GM19025 (cell line): ENCODE measurements around the gene NRGN.

ENCODE experiments used
- ATAC-seq: cut with Tn5 transposase; IDR thresholded peaks from one replicate; pipeline ENCODE4 v1.9.1; 2021; ENCODE audit warnings: mild to moderate bottlenecking, low read depth, moderate library complexity; ENCODE audit not compliant: unreplicated experiment

The NRGN gene

DNA sequence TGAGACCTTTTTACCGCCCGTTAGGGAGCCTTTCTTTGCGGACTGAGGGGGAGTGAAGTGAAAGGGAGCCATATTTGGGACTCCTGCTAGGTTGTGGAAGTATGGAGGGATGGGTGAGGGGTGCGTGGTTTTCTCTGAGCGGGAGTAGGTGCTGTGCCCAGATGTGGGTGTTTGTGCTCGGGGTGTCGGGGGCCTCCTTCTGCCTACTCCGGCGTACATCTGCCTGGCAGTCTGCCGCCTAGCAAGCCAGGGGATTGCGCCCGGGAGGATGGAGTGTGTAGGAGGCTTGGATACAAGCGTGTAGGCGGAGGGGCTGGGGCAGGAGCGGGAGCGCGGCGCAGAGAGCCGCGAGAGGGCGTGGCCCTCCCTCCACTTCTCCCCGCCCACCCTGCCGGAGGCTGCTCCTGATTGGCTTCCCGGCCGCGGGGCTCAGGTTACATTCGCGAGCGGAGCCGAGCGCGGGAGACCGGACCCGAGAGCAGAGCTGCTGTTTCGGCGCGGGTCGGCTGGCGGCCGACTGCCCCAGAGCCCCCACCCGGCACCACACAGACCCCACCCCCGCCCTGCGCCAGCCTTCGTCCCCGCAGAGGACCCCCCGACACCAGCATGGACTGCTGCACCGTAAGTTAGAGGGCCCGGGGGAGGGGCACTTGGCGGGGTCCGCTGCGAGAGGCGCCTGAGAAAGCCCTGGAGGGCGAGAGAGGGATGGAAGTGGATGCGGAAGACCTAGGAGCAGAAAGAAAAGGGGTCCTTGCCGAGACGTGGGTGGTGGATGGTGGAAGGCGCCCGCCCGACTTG is at the start of gene NRGN:
NRGN (plus strand) TSS at position 464 of the 798 bp plus-strand sequence; CDS start at position 607, 143 bp downstream.
- ATAC-seq = peak; percentile 98

DNA sequence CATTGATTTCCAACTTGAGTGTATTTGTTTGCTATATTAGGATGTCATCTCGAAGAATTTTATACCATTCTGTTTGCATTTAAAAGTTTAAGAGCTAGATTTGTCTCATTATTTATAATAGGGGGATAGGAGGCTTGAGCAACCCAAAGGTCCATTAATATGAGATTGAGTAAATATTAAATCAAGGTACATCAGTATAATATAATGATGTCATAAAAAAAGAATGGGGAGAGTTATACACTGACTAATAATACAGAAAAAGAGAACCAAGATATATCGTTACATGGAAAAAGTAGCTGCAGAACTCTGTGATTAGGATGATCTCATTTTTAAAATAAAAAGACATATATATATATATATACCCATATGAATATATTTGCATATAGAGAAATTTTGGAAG is 46.6 kb upstream of the NRGN start:
- no peak for ATAC-seq

DNA sequence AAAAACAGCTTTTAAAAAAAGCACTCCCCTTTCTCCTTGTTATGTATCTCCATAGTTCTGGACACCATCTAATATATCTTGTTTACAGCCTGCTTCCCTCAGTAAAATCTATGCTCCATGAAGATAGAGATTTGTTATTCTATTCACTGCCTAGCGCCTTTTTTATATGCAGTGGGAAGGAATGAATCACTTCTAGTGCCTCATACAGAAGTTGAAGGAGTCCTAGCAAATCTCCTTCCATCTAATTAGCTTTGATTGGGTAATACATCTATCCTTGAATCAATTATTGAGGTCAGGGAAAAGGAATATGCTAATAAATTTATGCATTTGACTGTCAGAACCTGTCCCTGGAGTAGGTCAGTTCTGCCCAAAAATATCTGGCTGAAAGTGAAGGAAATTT is 40.2 kb upstream of the NRGN start:
- ATAC-seq = no peak

DNA sequence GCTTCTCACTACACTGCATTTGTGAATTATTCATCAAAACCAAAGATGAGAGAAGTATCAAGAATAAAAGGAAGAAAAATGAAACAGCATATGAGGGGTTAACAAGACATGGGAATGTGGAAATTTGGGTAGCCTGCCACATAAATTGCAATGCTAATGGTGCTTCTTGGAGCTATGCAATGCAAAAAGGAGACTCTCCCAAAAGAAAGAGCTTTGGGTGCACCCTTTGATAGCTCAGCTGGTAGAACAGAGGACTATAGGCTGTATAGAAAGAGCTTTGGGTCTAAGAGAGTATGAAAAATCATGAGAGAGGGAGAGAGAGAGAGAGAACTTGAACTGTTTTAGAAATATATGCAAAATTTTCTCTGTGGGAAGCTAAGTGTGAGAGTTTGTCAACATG is 39.7 kb upstream of the NRGN start:
- no peak for ATAC-seq

DNA sequence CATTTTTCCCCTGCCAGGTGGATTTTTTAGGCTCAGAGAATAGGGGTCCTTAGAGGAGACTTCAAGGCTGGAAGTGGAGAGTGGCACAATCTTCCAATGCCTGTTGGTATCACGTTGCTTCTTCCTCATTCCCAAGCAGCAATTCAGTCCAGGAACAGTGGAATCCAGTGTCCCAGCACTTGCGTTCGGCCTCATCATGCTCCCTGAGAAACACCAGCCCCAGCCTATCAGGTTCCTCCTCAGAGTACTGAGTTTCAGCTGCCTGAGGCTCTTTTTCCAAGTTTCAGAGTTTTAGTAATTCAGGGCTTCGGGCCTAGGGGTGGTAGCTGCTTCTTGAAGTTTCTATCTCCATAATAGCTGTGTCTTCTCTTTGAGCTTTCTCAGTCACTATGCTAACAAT is 31.9 kb upstream of the NRGN start:
- ATAC-seq = no peak

DNA sequence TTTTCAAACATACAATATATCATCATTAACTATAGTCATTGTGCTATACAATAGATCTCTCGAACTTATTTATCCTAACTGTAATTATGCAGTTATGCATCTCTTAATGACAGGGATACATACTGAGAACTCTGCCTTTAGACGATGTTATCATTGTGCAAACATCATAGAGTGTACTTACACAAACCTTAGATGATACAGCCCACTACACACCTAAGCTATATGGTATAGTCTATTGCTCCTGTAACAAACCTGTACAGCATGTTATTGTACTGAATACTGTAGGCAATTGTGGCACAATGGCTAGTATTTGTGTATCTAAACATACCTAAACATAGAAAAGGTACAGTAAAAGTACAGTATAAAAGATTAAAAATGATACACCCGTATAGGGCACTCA is 27.4 kb upstream of the NRGN start:
- no peak for ATAC-seq

DNA sequence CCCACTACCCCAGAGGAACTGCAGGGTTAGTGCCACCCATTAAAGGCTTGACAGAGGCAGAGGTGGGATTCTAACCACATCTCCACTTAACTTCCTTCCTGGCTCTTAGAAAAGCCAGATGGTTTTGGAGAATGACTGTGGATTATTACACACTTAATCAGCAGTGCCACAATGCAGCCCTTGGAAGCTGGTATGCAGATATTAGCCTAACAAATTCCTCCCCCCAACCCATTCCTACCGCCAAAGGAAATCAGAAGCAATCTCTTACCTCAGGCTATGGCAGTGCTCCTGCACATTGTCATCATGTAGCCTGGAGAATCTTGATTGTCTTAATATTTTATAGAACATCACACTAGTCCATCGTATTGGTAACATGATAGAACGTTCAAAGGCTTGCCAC is 23.2 kb upstream of the NRGN start:
- ATAC-seq = no peak

DNA sequence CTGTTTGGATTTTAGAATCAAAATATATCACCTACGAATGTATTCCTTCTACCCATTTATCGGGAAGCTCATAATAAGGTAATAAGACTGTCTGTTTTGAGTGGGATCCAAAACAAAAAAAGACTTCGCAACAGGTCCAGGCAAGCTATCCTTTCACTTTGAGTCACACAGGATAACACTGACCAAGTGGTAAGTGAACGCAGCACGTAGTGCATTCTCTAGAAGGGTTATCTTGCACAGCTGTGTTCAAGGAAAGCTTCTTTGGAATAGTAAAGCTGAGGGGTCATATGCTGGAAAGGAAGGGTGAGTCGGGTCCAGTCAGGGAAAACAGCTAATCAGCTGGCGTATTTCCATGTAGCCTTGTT is 22.3 kb upstream of the NRGN start:
- ATAC-seq = peak; percentile 53

DNA sequence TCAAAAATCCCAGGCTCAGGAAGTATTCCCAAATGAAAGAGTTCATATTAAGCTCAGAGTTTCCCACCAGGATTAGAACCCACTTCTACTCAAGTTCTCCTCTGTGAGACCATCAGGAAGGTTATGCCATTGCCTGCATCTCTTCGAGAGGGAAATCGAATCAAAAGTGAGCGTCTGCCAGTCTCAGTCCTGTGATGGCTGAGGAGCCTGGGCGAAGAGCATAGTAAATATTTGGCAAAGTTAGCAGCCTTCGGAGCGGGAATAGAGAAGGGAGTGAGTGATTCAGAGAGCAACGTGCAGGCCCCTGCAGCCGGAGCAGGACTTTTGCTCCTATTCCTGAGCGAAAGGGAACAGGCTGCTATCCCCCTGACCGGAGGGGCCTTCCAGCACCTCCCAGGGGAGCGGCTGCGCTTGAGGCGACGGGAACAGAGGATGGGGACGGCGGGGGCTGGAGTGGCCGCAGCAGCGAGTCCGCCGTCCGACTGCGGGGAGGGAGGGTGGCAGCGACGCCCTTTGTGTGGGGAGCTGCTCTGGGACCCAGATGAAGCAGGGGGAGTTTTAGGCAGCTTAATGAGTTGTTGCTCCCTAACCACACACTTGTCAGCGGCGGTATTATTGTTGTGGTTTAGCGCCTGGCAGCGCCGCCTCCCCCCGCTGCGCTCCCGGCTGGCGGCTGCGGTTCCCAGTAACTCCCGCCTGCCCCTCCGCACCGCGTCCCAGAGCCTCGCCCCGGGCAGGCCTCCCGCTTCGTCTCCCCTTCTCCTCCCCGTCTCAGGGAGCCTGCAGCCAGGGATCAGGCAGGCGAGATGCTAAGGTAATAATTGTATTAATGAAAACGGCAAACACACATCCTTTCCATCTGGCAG is 21.7 kb upstream of the NRGN start:
- peak; percentile 51 for ATAC-seq

DNA sequence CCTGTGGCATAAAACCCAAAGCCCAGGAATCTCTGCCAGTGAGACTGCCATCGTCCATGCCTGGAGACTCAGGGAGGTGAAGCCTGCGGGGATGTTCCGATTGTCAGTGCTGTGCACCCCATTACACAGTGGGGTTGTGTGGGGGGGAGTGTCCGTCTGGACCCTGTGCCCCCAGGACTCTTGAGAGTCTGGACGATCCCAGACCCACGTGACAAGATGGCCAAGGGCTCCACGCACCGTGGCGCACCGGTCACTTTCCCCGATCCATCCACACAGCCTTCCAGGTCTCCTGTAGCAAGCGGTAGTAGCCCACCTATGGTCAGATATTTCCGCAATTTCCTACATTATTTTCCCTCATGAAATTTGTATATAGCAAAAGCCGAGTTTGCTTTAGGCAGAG is 20.9 kb upstream of the NRGN start:
- ATAC-seq = no peak

DNA sequence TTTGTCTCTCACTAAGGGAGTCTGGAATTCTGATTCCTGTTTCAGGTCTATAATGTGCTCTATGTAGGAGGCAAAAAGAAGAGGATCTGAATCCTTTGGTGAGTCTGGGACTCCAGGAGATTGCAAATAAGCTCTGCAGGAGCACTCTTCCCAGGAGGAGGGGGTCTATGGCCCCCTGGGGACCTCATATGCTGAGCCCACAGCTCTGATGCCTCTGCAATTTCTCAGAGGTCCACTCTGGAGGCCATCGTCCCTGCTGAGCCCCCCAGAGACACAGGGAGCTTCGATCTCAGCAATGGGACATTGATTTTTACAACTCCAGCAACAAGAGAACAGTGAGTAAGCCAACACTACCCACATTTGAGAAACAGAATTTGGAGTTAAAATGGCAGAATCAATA is 20.2 kb upstream of the NRGN start:
- no peak for ATAC-seq

DNA sequence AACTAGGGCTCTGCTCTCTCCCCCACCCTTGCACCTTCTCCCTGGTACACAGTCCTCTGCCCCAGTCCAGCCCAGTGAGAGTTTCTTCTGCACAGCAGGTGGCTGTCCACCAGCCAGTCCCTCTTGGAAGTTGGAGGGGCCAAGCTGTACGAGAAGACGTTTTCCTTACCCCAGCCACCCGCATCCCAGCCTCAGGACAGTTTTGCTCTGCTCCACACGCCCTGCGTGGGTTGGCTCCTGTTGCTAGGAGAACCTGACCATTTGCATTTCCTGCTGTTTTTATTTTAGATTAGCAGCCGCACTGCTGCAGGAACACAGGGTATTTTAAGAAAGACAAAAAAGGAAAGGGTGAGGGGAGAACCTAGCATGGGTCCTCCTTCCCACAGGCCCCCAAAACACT is 17.6 kb upstream of the NRGN start:
- ATAC-seq = no peak

DNA sequence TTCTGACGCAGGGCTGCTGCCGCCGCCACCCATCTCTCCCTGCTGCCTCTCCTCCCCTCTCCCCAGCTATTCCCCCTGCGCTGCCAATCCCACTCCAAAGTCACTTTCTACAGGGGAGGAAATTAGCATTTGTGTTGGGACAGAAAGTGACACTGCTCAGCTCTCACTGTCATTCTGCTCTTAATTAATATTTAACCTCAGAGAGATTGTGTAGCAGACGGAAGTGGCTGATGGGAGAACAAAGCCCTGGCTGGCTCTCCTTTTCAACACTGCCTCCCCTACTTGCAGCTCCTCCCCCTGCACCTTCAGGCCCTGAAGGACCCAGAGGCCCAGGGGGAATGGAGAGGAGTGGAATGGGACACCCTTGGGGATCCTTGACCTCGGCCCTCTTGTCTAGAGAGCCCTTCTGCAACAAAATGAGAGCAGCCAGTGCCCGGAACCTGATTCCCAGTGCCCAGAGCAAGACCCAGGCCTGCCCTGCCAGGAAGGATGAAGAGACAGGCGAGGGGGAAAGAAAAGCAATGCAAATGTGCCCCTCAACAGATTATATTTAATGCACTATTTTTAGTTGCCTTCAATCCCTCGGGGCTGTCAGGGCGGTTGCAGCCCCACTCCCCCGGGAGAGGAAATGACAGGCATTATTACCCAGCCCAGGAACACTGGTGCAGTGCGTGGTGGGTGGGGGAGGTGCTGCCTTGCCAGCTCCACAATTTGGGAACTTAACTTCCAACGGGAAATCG is 14.6 kb upstream of the NRGN start:
- peak; percentile 97 for ATAC-seq

DNA sequence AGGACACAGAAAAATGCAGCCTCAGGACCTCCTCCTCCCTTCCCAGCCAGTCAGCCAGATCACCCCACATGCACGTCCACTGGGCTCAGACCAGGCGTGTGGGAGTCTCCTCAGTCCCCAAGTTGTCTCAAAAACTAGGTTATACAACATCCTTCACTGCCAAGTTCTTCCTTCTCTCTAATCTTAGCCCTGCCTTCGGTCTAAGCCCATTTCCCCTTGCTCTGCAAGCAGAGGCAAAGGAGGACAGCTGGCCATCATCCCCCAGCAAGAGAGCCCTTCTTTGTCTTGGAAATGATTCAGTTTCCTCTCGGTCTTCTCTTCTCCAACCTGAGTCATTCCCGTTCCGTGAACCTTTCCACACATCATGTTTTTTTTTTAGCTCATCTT is 14.0 kb upstream of the NRGN start:
- ATAC-seq = no peak

DNA sequence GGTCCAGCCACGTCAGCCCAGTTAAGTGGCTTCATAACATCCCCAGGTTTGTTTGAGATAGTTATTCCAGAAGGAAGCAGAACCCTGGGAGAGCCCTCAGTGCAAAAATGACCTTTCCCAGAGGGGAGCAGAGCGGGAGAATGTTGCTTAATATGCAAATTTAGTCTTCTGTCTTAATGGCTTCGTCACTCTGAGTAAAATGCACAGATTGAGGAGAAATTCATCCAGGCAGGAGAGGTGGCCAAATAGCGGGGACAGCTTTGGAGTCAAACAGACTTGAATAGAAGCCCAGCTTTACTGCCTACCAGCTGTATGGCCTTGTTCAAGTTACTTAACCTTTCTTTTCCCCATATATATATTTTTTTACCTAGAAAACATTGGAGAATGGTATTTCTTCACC is 12.3 kb upstream of the NRGN start:
- ATAC-seq = no peak

DNA sequence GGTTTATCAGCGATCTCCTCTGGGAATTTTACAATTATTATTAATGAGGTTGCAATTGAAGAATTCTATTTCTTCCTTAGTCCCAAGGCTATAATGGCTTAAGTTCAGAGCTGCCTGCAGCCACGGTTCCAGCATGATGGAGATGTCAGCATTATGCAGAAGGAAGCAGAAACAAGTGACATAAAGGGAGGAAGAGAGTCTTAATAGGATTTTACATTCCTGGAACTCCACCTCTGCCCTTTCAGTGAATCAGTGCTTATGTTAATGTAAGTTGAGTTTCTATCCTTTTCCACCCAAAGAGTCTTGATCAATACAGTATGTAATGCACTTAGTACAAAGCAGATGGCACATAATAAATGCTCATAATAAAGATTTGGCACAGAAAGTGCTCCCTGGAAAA is 11.6 kb upstream of the NRGN start:
- ATAC-seq = no peak

DNA sequence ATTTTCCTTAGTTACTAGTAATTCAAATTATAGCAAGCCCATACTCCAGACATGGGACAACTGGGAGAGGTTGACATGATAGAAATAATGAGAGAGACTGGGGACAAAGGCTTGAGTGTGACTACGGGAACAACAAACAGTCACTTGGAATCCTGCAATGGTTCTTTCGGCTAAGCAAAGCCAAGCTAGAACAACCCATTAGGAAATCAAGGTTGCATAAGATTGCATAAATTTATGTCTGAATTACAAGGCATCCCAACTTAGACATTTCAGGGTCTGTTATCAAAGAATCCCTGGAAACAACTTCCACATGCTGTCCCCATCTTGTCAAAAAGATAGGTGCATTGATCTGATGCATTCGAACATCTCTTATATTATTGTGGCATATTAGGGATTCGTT is 10.2 kb upstream of the NRGN start:
- ATAC-seq = no peak

DNA sequence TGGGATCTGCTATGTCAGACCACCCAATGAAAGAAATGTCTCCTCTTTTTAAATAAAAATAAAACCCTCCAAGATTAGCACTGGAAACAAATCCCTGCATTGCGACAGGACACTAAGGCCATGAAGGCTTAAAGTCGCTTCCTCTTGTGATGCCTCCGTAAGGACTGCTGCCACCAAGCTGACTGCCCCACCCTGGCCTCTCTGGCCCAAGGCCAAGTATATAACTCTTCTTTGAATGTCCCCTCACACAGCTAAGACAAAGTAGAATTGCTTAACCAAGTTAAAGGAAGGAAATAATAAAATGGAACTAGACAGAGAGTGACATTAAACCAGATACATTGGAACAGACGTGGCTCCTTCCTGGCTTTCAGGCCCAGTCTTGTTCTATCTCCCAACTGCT is 7.5 kb upstream of the NRGN start:
- ATAC-seq = no peak

DNA sequence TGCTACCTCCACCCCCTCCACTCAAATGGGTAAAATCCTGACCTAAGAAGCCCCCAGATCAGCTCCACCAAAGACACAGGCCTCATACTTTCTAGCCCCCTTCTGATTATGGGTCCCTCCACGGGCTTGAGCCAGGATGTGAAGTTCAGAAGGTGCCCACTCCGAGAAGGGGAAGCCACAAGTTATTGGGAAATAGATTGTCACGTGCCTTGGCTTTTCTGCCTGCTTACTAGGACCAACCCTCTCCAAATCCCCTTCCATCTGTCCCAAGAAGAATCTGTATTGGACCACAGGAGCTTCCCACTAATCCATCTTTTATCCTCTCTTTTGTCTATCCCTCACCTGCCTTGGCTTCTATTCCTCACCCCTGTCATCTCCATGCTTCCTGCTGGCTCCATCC is 3.0 kb upstream of the NRGN start:
- no peak for ATAC-seq

DNA sequence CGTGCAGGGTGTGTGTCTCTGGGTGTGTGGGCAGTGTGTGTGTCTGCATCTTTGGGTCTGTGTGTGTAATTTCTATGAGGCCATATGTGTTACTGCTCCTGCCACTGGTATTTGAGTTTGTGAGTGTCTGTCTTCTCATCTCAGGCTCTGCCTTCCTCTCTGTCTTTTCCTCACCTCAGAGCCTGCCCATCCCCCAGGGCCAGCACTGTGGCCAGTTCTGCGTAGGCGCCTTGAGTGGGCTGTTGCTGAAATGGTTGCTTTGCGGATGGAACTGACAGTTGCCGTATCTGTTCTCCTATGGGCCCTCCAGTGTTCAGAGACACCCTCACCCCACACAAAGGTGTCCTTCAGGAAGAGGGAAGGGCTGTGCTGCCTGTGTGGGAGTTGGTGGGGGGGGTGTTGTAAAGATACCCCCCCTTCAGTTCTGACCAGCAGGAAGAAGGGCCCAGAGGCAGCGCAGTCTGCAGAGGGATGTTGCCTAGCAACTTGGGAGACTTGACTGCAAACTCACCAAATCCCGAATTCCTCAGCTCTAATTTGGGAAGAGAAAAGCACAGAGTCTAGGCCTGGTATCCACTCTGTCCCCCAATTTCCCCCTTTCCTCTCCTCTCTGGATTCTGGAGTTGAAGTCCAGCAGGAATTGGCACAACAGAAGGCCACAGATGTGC is 2.0 kb upstream of the NRGN start:
- no peak for ATAC-seq
